ENCODE measurements around the gene MRPL21.

DNA sequence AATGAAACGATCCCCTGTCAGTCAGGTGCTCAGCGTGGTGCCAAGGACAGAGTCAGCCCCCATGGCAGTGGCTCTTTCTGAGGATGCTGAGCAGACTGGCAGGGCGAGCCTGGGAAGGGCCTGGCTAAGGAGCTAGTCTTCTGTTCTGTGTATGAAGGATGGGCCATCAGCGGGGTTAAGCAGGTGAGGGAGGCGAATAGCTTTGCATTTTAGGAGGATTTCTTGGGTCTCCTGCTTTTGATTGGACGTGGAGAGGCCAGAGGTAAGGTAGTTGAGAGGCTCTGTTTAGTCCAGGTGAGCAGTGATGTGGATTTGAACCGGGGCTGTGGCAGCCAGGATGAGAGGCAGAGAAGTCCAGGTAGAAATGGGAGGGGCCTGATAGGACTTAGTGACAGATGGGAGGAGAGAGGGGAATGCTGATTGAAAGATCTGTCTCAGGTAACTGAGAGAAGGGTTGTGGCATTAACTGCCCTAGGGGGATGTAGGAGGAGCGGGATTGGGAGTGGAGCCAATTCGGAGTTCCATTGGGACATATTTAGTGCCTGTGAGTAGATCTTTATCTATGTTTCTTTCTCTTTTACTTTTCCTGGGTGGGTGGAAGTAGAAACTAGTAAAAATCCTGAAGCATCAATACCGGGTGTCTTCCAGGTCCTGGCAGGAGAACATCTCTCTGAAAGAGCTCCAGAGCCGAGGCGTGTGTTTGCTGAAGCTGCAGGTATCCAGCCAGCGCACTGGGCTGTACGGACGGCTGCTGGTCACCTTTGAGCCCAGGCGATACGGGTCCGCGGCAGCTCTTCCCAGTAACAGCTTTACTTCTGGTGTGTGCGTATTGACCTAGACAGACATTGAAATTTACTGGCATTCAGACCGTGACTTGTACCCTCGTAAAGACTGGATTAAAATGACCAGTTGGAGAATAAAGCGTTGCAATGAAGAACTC is 2.1 kb upstream of the MRPL21 start:
- TF ChIP-seq EZH2phosphoT487 (IDR thresholded peaks at IDR 0.05; ENCODE audit: unreplicated experiment): no peak
- TF ChIP-seq, protein P1, sequence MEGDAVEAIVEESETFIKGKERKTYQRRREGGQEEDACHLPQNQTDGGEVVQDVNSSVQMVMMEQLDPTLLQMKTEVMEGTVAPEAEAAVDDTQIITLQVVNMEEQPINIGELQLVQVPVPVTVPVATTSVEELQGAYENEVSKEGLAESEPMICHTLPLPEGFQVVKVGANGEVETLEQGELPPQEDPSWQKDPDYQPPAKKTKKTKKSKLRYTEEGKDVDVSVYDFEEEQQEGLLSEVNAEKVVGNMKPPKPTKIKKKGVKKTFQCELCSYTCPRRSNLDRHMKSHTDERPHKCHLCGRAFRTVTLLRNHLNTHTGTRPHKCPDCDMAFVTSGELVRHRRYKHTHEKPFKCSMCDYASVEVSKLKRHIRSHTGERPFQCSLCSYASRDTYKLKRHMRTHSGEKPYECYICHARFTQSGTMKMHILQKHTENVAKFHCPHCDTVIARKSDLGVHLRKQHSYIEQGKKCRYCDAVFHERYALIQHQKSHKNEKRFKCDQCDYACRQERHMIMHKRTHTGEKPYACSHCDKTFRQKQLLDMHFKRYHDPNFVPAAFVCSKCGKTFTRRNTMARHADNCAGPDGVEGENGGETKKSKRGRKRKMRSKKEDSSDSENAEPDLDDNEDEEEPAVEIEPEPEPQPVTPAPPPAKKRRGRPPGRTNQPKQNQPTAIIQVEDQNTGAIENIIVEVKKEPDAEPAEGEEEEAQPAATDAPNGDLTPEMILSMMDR (conservative IDR thresholded peaks at IDR 0.05; ENCODE audit: low read depth in 2 of 2): no peak

All from GM23338 (cell line).